GM20000 (cell line): ENCODE data around the gene LCN1.

Source experiments
- DNase-seq: peaks from one replicate; pipeline ENCODE4 v3.0.0; 2012; ENCODE audit warnings: low spot score
- CTCF ChIP-seq: IDR thresholded peaks from 2 replicates; pipeline ENCODE4 v1.5.1; 2012; ENCODE audit warnings: mild to moderate bottlenecking, control low read depth; ENCODE audit errors: extremely low read depth, missing control alignments

LCN1 gene

DNA sequence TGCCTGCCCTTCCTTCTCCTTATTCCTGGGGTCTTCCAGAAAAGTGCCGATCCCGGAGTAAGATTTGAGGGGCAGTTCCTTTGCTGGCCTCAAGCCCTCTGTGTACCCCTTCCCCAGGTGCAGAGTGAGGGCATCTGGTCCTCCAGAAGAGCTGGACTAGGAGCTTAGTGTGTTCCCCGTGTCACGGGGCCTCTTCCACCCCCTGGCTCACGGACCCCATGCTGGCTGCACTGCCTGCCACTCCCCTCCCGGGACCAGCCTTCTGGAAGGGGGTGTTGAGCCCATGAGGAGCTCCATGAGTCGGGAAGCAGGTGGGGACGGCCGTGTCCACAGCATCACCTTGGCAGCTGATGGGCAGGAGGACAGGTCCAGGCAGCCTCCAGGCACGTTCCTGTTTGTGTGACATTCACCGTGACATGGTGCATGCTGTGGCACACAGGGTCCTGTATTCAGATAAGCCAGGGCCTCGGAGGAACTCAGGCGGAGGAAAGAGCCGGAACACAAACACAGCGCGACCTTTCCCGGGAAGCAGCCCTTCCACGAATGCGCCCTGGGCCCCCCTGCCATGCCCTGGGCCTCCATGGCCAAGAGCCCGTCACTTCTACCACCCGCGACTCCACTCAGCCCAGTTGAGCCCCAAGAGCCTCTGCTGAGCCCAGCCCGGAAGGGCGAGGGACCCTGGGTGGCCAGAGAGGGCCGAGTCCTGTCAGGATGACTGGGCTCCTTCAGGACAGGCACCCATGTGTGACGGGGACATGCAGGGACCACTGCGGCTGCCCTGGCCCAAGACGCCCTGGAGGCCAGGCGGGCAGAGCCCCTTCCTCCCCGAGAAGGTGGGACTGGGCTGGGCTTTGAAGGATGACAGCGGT lies 5.9 kb upstream of the LCN1 start:
- DNase-seq = no peak
- TF ChIP-seq CTCF = no peak

DNA sequence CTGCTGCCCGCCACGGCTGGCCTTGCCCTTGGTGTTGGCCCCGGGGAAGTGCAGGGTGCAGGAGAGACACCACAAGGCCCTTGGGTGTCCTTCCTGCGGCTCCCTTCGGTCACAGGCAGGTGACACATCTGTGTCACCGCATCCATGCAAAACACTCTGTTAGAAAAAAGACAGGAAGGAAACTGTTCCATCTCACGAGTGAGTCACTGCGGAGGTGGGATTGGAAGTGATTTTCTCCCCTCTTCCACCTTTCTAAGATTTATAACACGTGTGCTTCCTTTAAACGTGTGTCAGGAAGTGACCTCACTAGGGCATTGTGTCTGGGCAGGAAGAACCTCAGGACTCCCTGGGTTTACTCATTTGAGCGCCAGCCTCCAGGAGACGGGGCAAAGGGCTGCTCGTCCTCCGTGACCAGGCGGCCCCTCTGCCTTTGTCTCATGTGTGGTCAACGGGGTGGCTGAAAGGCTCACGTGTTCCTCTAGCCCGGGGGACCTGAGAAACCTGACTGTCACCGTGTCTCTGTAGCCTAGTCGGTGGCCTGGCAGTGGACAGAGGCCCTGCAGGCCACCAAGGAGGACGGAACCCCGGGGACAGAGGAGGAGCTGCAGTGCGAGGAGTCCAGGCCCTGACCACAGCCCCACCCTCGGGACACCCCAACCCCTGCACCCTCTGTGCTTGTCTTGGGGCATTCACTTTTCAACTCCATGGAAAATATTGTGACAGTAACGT lies 4.9 kb upstream of the LCN1 start:
- no peak for DNase-seq
- TF ChIP-seq CTCF = no peak

- TF ChIP-seq CTCF = no peak
Measured at GRCh38 chr9:135517407-135517822, 3.8 kb upstream of the LCN1 start.

DNA sequence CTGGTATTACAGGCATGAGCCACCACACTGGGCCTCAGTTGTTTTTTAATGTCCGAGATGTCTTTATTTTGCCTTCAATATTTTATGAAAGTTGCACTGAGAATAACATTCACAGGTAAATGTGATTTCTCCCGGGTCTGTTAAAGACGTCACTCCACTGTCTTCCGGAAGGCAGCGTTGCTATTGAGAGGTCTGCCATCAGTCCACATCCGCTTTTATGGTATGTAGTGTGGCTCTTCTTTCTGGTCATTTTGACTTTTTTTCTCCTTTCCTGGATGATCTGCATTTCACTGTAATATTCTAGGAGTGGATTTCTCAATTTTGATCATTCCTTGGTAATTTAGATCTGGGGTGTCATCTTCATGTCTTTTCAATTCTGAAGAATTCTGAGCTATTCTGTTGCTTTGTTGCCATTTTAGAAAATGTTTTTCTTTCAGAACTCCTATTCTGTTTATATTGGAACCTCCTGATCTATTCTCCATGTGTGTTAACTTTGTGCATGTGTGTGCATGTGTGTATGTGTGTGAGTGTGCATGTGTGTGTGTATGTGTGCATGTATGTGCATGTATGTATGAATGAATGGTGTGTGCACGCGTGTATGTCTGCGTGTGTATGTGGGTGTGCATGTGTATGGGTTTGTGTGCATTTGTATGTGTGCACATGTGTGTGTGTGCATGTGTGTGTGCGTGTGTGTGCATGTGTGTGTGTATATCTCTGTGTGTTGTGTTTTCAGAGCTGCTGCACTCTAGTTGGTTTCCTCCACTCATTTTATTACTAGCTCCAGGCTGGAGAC lies 1.9 kb upstream of the LCN1 start:
- no peak for TF ChIP-seq CTCF
- DNase-seq = no peak

More at GRCh38 chr9:135517407-135517822, 3.8 kb upstream of the LCN1 start:
- DNase-seq = no peak

DNA sequence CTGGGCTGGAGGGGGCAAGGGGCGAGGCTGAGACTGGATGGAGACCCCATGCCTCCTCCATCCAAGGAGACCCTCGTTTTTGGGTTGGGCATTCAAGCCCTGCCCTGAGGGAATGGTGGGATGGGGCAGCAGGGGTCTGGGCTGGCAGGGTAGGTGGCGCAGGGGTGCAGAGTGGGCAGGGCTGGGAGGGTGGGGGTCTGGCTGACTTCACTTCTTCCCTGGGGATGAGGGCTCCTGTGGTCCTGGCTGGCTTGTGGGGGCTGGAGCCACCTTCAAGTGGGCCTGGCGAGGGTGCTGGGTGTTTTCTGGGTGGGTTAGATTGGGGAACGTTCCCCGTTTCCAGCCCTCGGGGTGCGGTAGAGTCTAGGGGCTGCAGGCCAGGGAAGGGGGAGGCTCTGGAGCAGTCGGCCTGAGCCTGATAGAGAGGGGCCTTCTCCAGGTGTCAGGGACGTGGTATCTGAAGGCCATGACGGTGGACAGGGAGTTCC lies 412 bp downstream of the LCN1 start:
- DNase-seq = no peak
- no peak for TF ChIP-seq CTCF

DNA sequence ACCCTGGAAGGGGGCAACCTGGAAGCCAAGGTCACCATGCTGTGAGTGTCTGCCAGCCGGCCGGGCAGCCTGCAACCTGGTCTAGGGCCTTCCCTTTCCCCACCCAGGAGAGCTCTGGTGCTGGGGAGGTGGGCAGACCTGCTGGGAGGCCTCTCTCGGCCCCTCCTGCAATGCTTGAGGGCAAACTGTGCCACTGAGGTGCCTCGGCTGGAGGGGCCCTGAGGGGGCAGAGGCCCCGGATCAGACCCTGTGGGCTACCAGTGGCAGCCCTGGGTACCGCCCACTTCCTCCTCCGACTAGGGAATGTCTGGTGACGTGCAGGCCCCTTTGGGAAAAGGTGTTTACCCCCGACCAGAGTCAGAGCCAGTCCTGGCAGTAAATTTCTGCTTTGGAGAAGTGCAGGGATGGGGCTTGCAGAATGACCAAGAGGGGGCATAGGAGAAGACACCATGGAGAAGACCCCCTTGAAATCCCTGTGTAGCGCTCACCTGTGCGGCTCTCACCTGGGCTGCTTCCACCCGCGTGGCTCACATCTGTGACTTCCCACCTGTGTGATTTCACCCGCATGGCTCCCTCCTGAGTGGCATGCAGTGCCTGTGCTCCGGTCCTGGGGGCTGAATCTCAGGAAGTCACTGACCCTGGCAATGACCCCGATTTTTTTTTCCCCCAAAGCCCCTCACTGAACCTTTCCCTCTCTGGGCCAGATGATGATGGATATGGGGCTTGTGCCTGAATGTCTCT lies 1.1 kb downstream of the LCN1 start:
- no peak for DNase-seq
- TF ChIP-seq CTCF = no peak
